GM21381 (cell line): Measurements from ENCODE around the gene CLCN2.
A peak's percentile ranks its signal among the peaks of the same experiment; 100 is the strongest.

Experiments
- ATAC-seq: cut with Tn5 transposase; IDR thresholded peaks from one replicate; pipeline ENCODE4 v1.9.1; 2021; ENCODE audit warnings: mild to moderate bottlenecking, moderate library complexity; ENCODE audit not compliant: unreplicated experiment

CLCN2 gene

DNA sequence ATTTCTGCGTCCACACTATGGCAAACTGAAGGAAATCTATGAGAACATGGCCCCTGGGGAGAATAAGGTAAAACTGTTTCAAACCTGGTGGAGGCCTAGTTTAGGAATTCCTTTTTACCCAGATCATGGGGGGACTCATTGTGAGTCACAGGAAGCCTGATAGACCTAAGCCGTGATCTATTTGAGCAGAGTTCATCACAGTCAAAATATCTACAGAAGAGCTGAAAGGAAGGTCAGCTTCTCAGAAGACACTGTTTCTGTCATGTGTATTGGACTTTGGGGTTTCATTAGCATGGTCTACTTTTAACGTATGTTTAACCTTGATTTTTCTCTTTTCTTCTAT is 61.1 kb downstream of the CLCN2 start:
- ATAC-seq, result no peak

DNA sequence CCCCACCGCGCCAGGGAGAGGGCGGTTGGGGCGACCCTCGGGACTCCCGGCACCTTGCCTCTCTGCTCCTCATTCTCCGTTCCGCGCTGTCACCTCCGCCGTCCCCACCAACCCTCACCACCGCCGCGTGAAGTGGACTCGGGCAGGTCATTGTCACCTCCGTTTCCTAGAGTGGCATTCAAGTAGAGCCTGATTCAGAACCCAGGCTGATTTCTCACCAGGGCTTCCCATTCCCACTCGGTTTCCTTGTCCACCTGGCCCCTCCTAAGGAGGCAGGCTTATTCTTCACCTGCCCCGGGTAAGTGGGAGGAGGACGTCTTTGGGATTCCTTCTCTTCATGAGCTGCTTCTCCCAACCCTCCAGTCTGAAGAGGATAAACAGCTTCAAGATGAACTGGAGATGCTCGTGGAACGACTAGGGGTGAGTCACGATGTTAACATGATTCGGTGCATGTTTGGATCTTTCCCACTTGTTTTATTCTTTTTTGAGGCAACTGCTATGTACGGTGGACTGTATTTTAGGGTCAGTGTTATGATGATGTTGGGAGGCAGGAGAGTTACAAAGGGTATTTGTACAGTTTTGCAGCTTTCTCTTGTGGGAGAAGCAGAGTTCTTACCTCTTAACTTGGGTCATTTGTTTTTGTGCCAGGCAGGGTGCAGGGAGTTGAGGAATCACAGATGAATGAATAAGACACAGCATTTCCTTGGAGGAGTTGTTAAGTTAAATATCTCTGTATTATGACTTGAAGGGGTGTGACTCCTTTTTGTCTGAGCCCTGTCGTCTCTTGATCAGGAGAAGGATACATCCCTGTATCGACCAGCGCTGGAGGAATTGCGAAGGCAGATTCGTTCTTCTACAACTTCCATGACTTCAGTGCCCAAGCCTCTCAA is 61.7 kb downstream of the CLCN2 start:
- no peak for ATAC-seq

DNA sequence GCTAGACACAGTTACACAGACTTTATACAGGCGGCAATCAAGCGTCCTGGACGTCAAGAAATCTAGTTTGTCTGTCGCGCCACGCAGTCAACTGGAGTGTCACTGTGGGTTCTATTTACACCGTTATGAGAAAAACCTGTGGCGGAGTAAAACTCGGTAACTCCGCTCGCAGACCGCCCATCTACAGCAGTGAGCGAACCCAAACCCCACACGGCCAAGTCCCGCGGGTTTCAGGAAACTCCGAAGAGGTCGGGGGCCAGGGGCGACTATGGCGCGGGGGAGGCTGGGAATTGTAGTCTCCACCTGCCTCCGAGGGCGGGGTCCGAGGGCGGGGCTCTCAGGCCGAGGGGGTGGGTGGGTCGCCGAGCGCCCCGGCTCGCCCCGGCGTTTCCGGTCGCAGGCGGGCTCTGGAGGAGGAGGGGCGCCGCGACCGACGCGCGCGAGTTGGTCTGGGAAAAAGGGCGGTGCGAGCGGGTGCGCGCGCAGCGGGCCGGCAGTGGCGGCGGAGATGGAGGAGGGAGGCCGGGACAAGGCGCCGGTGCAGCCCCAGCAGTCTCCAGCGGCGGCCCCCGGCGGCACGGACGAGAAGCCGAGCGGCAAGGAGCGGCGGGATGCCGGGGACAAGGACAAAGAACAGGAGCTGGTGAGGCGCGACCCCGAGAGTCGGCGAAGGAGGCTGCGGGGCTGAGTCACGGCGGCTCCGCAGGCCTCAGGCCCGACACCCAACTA is 62.5 kb downstream of the CLCN2 start, which contains the start of gene PSMD2:
TSS of gene PSMD2 (plus strand) at position 483 of the 729 bp plus-strand sequence. CDS start at position 509, 26 bp downstream.
- ATAC-seq, result peak; percentile 94

DNA sequence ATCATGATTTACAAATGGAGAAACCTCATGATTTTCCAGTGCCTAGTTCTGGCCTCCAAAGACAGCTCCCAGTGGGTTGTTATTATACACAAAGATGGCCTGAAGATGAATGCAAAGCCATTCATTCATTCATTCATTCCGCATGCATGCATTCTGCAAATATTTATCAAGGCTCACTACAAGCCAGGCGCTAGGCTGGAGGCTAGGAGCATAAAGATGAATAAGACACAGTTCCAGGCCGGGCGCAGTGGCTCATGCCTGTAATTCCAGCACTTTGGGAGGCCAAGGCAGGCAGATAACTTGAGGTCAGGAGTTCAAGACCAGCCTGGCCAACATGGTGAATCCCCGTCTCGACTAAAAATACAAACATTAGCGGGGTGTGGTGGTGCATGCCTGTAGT is 64.8 kb downstream of the CLCN2 start:
- ATAC-seq, result no peak
